ENCODE results near the gene SLC7A6OS.

- no peak for TF ChIP-seq CTCF (IDR thresholded peaks at IDR 0.05; ENCODE audit: low read depth, low read length)
- TF ChIP-seq MAX (IDR thresholded peaks at IDR 0.05; ENCODE audit: low read depth, low read length): no peak
- TF ChIP-seq POLR2A (IDR thresholded peaks at IDR 0.05; ENCODE audit: extremely low read depth, insufficient read length): no peak
These were observed 52.6 kb downstream of the SLC7A6OS start for GRCh38 chr16:68257906-68258800.
